ENCODE results near the gene B3GNT9. TPM values are rescaled to one million over a fixed set of nuclear protein-coding genes. Genes with fewer than 3 reads are reported as not detected.

B3GNT9 gene
- total RNA-seq, 4 donors from 2014 or later = 1.5 to 69.1 (median 5.5) TPM

DNA sequence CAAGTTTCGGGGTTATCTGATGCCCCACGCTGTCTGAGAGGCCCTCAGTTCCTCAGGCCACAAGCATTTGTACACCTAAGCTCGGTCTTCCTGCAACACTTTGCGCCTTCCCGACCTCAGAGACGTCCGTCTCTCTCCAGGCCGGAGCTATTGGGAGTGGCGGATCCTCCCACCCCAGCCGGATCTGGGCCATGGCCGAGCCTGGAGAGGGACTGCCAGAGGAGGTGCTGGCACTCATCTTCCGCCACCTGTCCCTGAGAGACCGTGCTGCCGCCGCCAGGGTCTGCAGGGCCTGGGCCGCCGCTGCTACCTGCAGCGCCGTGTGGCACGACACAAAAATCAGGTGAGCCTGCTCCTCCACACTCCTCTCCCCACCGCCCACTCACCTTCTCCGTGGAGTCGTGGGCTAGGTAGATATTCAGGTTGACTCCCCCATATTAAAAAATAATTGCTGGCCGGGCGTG, 10.8 kb upstream of the B3GNT9 start:
- Histone ChIP-seq H3K9me3 (no peaks in the 10 kb centered on the region), H3K36me3 (no peaks in the 10 kb centered on the region), H3K4me1 (peaks cover 15 to 73% (median 53%) of the 10 kb centered on the region in 4 donors), H3K27ac (peak overlapping the region in 1 of 4 donors; percentile 93), H3K4me3 (peak overlapping the region in 2 of 4 donors; percentile 73 to 93), H3K27me3 (peaks cover 51% of the 10 kb centered on the region)
- in situ Hi-C loops (cut with MboI; ENCODE audit: low pct_ligation_motif_present in 1 of 4, low pct_unique_long_range_greater_than_20kb in 1 of 4, low sequenced_read_pairs in 3 of 4) = loop anchor here in 2 of 4 donors (25.0 kb wide), 2 partner anchors 174 to 199 kb away; partner anchors contain the start of genes CES3 (in 1 of the 2) and CES4A (in 1 of the 2)
- TF ChIP-seq POLR2AphosphoS5 (IDR thresholded peaks at IDR 0.05) (no peak), POLR2A (IDR thresholded peaks at IDR 0.05) (no peak), CTCF (IDR thresholded peaks at IDR 0.05) (no peak), EP300 (IDR thresholded peaks at IDR 0.05; ENCODE audit: low read depth) (no peak)
- 59% methylated on average over 25 of the region's 25 CpGs; no CpG with 5 or more reads in 1 of the 2 donors for WGBS, 2 donors (ENCODE audit: low coverage in 1 of 2)
- DNase-seq = no peak
- intact Hi-C loops (cut with DNase I; ENCODE audit: low total_unique reads) = no loop called here

DNA sequence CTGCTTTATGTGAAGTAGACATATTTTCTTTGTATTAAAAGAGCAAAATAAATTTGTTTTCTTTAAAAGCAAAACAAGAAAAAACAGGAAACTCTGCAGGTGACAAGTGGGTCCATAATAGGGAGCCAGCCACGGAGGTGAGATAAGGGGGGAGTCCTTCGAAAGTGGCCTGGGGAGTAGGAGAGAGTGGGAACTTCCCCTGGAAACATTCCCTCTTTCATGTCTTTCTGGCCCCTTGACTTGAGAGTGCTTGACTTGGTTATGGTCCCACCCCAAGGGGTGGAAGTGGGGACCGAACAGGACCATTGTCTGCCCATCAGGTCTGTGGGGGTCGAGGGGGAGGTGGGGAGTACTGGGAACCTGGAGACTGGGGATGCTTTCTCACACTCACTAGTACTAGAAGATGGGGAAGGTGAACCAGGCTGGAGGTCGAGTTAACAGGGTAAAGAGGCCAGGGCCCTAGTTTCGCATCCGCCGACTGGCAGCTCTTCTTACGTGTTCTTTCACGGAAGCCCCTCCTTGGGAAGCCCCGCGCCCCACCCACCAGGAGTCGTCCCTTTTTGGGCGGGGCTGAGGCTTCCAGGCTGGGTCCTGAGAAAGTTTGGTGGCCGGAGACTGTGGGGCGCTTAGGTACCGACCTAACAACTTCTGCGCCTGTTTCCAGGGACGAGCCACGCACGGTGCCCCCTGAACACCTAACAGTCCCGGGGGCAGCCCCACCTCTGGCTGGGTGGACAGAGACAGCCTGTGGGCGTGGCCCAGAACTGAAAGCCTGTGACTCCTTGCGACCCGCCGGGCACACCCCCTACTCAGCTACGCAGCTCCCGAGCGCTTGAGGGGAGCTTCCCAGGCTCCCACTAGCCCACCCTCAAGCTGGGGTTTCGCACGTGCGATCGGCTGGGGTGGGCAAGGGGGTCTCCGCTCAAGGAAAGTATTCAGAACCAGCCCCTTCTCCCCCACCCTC, 8.1 kb upstream of the B3GNT9 start:
- Histone ChIP-seq H3K27me3 (peaks cover 26% of the 10 kb centered on the region), H3K4me1 (peaks cover 12 to 69% (median 54%) of the 10 kb centered on the region in 4 donors), H3K36me3 (no peaks in the 10 kb centered on the region), H3K9me3 (no peaks in the 10 kb centered on the region), H3K27ac (peak overlapping the region; percentile 90 to 93 (median 92)), H3K4me3 (peak overlapping the region; percentile 58 to 93 (median 82))
- intact Hi-C loops (cut with DNase I; ENCODE audit: low total_unique reads) = loop anchor here (2.0 kb wide), 1 partner anchor 26 kb away; no protein-coding TSS in a partner anchor
- peak; percentile 82 for DNase-seq
- TF ChIP-seq EP300 (IDR thresholded peaks at IDR 0.05; ENCODE audit: low read depth) = no peak
- TF ChIP-seq POLR2AphosphoS5 (IDR thresholded peaks at IDR 0.05) = no peak
- TF ChIP-seq CTCF (IDR thresholded peaks at IDR 0.05) = no peak
- TF ChIP-seq POLR2A (IDR thresholded peaks at IDR 0.05) = no peak
- 5 to 10% methylated on average over 7 to 27 of the region's 34 CpGs for WGBS, 2 donors (ENCODE audit: low coverage in 1 of 2)
- in situ Hi-C loops (cut with MboI; ENCODE audit: low pct_ligation_motif_present in 1 of 4, low pct_unique_long_range_greater_than_20kb in 1 of 4, low sequenced_read_pairs in 3 of 4) = loop anchor here in 3 of 4 donors (10.0 to 25.0 kb wide), 3 partner anchors 144 to 197 kb away; partner anchors contain the start of genes CES3 (in 1 of the 3) and CES4A (in 1 of the 3)

DNA sequence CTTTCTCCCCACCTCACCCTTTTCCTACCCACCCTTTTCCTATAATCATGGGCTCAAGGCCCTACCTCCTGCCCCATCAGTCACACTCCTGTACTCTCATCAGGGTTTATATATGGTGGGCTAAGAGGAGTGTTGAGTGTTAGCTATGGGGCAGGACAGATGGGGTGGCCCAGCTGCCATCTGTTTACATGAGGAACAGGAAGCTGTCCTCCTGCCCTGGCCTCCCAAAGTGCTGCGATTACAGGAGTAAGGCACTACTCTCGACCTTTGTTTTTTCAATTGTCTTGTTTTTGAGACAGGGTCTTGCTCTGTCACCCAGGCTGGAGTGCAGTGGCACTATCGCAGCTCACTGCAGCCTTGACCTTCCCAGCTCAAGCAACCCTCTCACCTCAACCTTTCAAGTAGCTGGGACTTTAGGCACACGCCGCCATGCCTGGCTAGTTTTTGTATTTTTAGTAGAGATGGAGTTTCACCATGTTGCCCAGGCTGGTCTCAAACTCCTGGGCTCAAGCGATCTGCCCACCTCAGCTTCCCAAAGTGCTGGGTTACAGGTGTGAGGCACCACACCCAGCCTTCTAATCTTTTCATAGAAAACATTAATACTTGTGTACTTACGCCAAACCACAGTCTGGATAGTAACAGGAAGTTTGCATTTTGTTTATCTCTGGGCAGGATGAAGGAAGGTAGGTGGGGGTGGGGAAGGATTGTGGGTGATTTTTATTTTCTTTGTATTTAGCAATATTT, 7.3 kb upstream of the B3GNT9 start:
- no peak for DNase-seq
- intact Hi-C loops (cut with DNase I; ENCODE audit: low total_unique reads) (loop anchor here (2.0 kb wide), 2 partner anchors 27 to 179 kb away; no protein-coding TSS in a partner anchor), in situ Hi-C loops (cut with MboI; ENCODE audit: low pct_ligation_motif_present in 1 of 4, low pct_unique_long_range_greater_than_20kb in 1 of 4, low sequenced_read_pairs in 3 of 4) (loop anchor here in 3 of 4 donors (10.0 to 25.0 kb wide), 3 partner anchors 143 to 196 kb away; partner anchors contain the start of genes CES3 (in 1 of the 3) and CES4A (in 1 of the 3))
- no peaks in the 10 kb centered on the region for H3K9me3 ChIP-seq
- WGBS, 2 donors (ENCODE audit: low coverage in 1 of 2) = 52 to 72% methylated on average over 4 to 7 of the region's 7 CpGs
- H3K27me3 ChIP-seq = peaks cover 17% of the 10 kb centered on the region
- peak overlapping the region; percentile 90 to 93 (median 92) for H3K27ac ChIP-seq
- no peak overlapping the region for H3K4me3 ChIP-seq
- peaks cover 12 to 60% (median 45%) of the 10 kb centered on the region in 4 donors for H3K4me1 ChIP-seq
- no peaks in the 10 kb centered on the region for H3K36me3 ChIP-seq
- no peak for TF ChIP-seq POLR2A (IDR thresholded peaks at IDR 0.05)
- TF ChIP-seq EP300 (IDR thresholded peaks at IDR 0.05; ENCODE audit: low read depth) = no peak
- TF ChIP-seq POLR2AphosphoS5 (IDR thresholded peaks at IDR 0.05) = no peak
- TF ChIP-seq CTCF (IDR thresholded peaks at IDR 0.05) = no peak

All from transverse colon (tissue), 4 donors.